Psoas muscle (tissue), 8 donors: ENCODE data around the gene IL1RL1. TPM values are rescaled to one million over a fixed set of nuclear protein-coding genes. Genes with fewer than 3 reads are reported as not detected.
A peak's percentile ranks its signal among the peaks of the same experiment; 100 is the strongest.

Experiments
- ATAC-seq, 4 donors: fragments of 200-7000 bp; cut with Tn5 transposase; one replicate each; pipeline ENCODE4 v1.9.1; 2020; ENCODE audit warnings: moderate library complexity in 3 of 4, mild to moderate bottlenecking in 2 of 4
- DNase-seq, 2 donors: peaks; one replicate each; pipeline ENCODE4 v3.0.0-alpha.2; 2020
- H3K27ac ChIP-seq: fragments of 200-600 bp; one replicate; pipeline ENCODE4 v1.8.0; 2022
- H3K27me3 ChIP-seq, 3 donors: fragments of 200-600 bp in 1 of 3; one replicate each; pipeline versions ENCODE4 v1.6.1 to v1.8.0; 2013 to 2022; ENCODE audit warnings: low read length in 2 of 3, mild to moderate bottlenecking in 2 of 3, moderate library complexity in 1 of 3; ENCODE audit not compliant: insufficient read depth in 3 of 3
- H3K36me3 ChIP-seq, 2 donors: fragments of 200-600 bp in 1 of 2; one replicate each; pipeline versions ENCODE4 v1.6.1 to v1.8.0; 2013 to 2022; ENCODE audit warnings: low read depth in 1 of 2, mild to moderate bottlenecking in 1 of 2, moderate library complexity in 1 of 2; ENCODE audit not compliant: insufficient read depth in 1 of 2
- H3K4me1 ChIP-seq: fragments of 200-600 bp; one replicate; pipeline ENCODE4 v1.8.0; 2022
- H3K4me3 ChIP-seq: fragments of 200-600 bp; one replicate; pipeline ENCODE4 v1.8.0; 2022; ENCODE audit warnings: mild to moderate bottlenecking
- H3K9me3 ChIP-seq: fragments of 200-600 bp; one replicate; pipeline ENCODE4 v1.8.0; 2022
- CTCF ChIP-seq: fragments of 200-600 bp; IDR thresholded peaks from one replicate; pipeline ENCODE4 v1.8.0; 2022; ENCODE audit warnings: antibody characterized with exemption
- WGBS, 3 donors: extraction: QIAGEN DNeasy Blood & Tissue Kit; methylation state at CpG; one replicate each; pipeline versions ENCODE4 v1.1.6 to v1.1.7; 2013; 5-methylcytosine and 5-hydroxymethylcytosine counted together
- intact Hi-C, 2 donors: fragments of 100-400 bp; cut with DNase I; formaldehyde crosslinking; loops; one replicate each; pipeline versions ENCODE4 v1.11.0 to v1.14.2; 2022
- long read RNA-seq, 2 donors: library from polyadenylated mRNA; unstranded; transcript quantifications; one replicate each; pipeline ENCODE4 v2.0.0, GENCODE V29; 2021
- polyA plus RNA-seq, 3 donors: library from polyadenylated mRNA; stranded (reverse); fragments of 200-250 nt; gene quantifications; one replicate each; pipeline ENCODE4 v1.2.3, GENCODE V29; 2013
- total RNA-seq, 4 donors: library from RNA; stranded (reverse); fragmentation: NEBNext Ultra II Directional in 2 of 4; extraction: Animal tissue kit (Norgen Biotek cat#: 25700) in 2 of 4; gene quantifications; one replicate each; pipeline versions ENCODE4 v1.2.1 to v1.2.4, GENCODE V29; 2021 to 2023
- donor health status: healthy with polysubstance abuse.
- donor health status: DM: no; HTN: no; CAD: no; lungs with moderate emphysema.
- donor health status: Bipolar disorder and iron deficiency.
- donor health status: healthy.
- donor health status: DM: yes; HTN: yes; CAD: no.
- donor health status: DM: no; HTN: no; CAD: no.
- donor health status: DM: no; HTN: no; CAD: no.
- donor health status: DM: yes; HTN: yes; CAD: no.

Gene IL1RL1
- 10 to 100 TPM in 1 of 4 donors, 1 to 10 TPM in 2, under 1 TPM in 1; 0.43 to 10.4 (median 3.2) TPM for total RNA-seq
- polyA plus RNA-seq: 10 to 100 TPM in 1 of 3 donors, 1 to 10 TPM in 1, under 1 TPM in 1; 0.48 to 13.1 (median 2.9) TPM
- long read RNA-seq, donor 1, partial matches to known transcripts: 2 of 4 reads
- long read RNA-seq, donor 1, other reads (novel, unspliced or antisense): 0 of 4 reads
- long read RNA-seq, donor 2, partial matches to known transcripts: 2 of 11 reads
- long read RNA-seq, donor 2, other reads (novel, unspliced or antisense): 2 of 11 reads

GRCh38 chr2:102310964-102311640 lies at the start of gene IL1RL1:
TSS of gene IL1RL1 (plus strand) at chr2:102311563. CDS start at chr2:102338265, 26,702 bp downstream.
- no peak for ATAC-seq
- Histone ChIP-seq H3K4me1 (no peaks in the 10 kb centered on the region), H3K9me3 (no peaks in the 10 kb centered on the region), H3K27me3 (peaks cover 0 to 3% (median 0%) of the 10 kb centered on the region in 3 donors), H3K36me3 (no peaks in the 10 kb centered on the region), H3K27ac (no peak within 1 kb of the TSS), H3K4me3 (no peak within 1 kb of the TSS)
- no peak for DNase-seq
- intact Hi-C loops: no loop called here
- 78 to 85% (median 80%) methylated on average over 5 of the region's 5 CpGs for WGBS, 3 donors
- TF ChIP-seq CTCF: no peak

GRCh38 chr2:102262216-102263129 lies 48.9 kb upstream of the IL1RL1 start:
- H3K27ac ChIP-seq: no peak overlapping the region
- no peaks in the 10 kb centered on the region for H3K36me3 ChIP-seq
- intact Hi-C loops: no loop called here
- peaks cover 25% of the 10 kb centered on the region for H3K4me1 ChIP-seq
- DNase-seq: no peak
- no peak overlapping the region for H3K4me3 ChIP-seq
- no peaks in the 10 kb centered on the region for H3K27me3 ChIP-seq
- H3K9me3 ChIP-seq: no peaks in the 10 kb centered on the region
- WGBS, 3 donors: 78 to 86% (median 78%) methylated on average over 6 of the region's 6 CpGs
- no peak for TF ChIP-seq CTCF
- no peak for ATAC-seq

- DNase-seq (no peak), ATAC-seq (peak; percentile 41 to 72 (median 52))
- Histone ChIP-seq H3K9me3 (no peaks in the 10 kb centered on the region), H3K4me1 (peaks cover 12% of the 10 kb centered on the region), H3K36me3 (no peaks in the 10 kb centered on the region), H3K27me3 (no peaks in the 10 kb centered on the region), H3K27ac (peak overlapping the region; percentile 37), H3K4me3 (no peak overlapping the region)
- intact Hi-C loops: no loop called here
- TF ChIP-seq CTCF: no peak
- WGBS, 3 donors: 45 to 57% (median 51%) methylated on average over 2 of the region's 2 CpGs
These were observed 46.4 kb upstream of the IL1RL1 start for GRCh38 chr2:102264952-102265351.

- intact Hi-C loops: no loop called here
- H3K27me3 ChIP-seq: no peaks in the 10 kb centered on the region
- no peak for TF ChIP-seq CTCF
- no peaks in the 10 kb centered on the region for H3K9me3 ChIP-seq
- ATAC-seq (peak; percentile 88 to 95 (median 92)), DNase-seq (peak; percentile 37 to 60)
- peaks cover 12% of the 10 kb centered on the region for H3K4me1 ChIP-seq
- H3K4me3 ChIP-seq: no peak overlapping the region
- H3K36me3 ChIP-seq: no peaks in the 10 kb centered on the region
- H3K27ac ChIP-seq: peak overlapping the region; percentile 63
- WGBS, 3 donors: 19 to 37% (median 26%) methylated on average over 1 of the region's 1 CpG
These were observed 45.2 kb upstream of the IL1RL1 start for GRCh38 chr2:102266204-102266603.
